Smooth muscle cell of the brain vasculature (primary cell): ENCODE measurements around the gene STK17B.
A peak's percentile ranks its signal among the peaks of the same experiment; 100 is the strongest.
"Not testable (repeated sequence)": the region's sequence is repeated elsewhere in the genome, so short reads cannot be mapped to it uniquely, and the experiment has no call there.

Experiments used
- DNase-seq: peaks from one replicate; pipeline ENCODE4 v3.0.0-alpha.2; 2012; ENCODE audit warnings: low read depth, low spot score

The STK17B gene

GRCh38 chr2:196112418-196113034, 58.9 kb downstream of the STK17B start:
- DNase-seq: no peak

GRCh38 chr2:196108604-196109003, 62.8 kb downstream of the STK17B start:
- DNase-seq: no peak

- no peak for DNase-seq
Measured at GRCh38 chr2:196105951-196106350, 65.4 kb downstream of the STK17B start.

GRCh38 chr2:196104066-196104465, 67.3 kb downstream of the STK17B start:
- no peak for DNase-seq

GRCh38 chr2:196103626-196104025, 67.8 kb downstream of the STK17B start:
- DNase-seq: no peak

GRCh38 chr2:196101325-196101991, 69.9 kb downstream of the STK17B start:
- DNase-seq: peak; percentile 52

- no peak for DNase-seq
Measured at GRCh38 chr2:196099916-196100315, 71.5 kb downstream of the STK17B start.

- DNase-seq: no peak
Measured at GRCh38 chr2:196097864-196098660, 73.3 kb downstream of the STK17B start.

- DNase-seq: no peak
Measured at GRCh38 chr2:196096982-196097745, 74.2 kb downstream of the STK17B start.

- DNase-seq: no peak
Measured at GRCh38 chr2:196096264-196096663, 75.1 kb downstream of the STK17B start.

- DNase-seq: not testable (repeated sequence)
Measured at GRCh38 chr2:196089448-196089847, 81.9 kb downstream of the STK17B start.

GRCh38 chr2:196088203-196088602, 83.2 kb downstream of the STK17B start:
- no peak for DNase-seq

GRCh38 chr2:196086517-196087368, 84.6 kb downstream of the STK17B start:
- no peak for DNase-seq

- DNase-seq: no peak
Measured at GRCh38 chr2:196083601-196084000, 87.8 kb downstream of the STK17B start.
